Germinal center (tissue), 1 donor: Measurements from ENCODE around the gene CCDC188.
A peak's percentile ranks its signal among the peaks of the same experiment; 100 is the strongest.
"Not testable (repeated sequence)": the region's sequence is repeated elsewhere in the genome, so short reads cannot be mapped to it uniquely, and the experiment has no call there.

Experiments used
- DNase-seq: peaks from one replicate; pipeline ENCODE4 v3.0.0; 2012; ENCODE audit warnings: mixed read lengths, low spot score

Gene CCDC188

DNA sequence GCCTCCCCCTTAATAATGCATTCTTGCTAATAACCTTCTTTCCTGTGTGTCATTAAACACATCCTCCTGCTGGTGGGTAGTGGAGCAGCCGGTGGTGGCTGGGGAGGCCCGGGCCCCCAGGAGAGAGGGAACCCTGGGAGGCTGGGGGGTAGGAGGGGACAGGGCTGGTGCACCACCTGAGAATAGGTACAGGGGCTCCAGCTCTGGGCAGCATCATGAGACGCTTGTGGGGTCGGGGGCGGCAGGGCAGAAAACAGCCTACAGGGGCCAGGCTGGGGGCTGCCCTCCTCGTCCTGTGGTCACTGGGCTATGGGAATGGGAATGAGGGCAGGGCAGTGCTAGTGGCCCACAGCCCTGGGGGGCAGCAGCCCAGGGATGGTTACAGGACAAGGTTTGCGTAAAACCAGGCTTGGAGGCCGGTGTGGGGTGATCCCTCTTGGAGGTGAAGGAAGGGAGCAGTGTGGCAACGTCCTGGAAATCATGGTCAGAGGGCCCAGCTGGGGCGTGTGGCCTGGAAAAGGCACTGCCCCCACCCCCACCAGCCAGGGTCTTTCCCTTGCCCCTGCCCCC lies 18.5 kb upstream of the CCDC188 start:
- DNase-seq, result no peak

DNA sequence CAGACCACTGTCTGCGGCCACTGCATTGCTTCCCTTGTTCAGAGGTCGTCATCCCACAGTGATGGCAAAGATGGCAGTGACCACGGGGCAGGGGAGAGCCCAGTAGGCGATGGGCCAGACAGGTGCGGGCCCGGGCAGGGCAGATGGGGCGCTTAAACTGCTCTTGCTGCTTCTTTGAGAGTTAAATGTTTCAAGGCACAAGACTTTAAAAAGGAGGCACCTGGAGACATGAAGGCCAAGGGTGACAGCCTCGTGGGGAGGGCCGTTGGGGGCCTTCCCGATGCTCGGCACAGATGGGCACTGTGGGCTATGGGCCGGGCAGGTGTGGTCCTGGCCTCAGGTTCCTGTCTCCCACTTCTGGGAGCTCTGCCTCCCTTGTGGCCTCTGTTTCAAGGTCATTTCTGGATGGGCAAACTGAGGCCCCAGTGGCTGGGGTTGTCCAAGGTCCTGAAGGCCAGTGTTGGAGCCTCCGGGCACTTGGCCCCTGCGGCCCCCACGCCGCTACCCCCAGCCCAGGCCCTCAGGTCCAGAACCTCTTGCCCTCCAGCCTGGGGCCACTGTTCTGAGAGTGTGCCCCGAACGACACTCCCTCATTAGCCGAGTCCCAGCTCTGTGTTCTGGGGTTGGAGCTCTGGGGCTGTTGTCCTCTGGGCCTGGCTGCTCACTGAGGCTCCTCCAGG lies 16.9 kb upstream of the CCDC188 start:
- no peak for DNase-seq

DNA sequence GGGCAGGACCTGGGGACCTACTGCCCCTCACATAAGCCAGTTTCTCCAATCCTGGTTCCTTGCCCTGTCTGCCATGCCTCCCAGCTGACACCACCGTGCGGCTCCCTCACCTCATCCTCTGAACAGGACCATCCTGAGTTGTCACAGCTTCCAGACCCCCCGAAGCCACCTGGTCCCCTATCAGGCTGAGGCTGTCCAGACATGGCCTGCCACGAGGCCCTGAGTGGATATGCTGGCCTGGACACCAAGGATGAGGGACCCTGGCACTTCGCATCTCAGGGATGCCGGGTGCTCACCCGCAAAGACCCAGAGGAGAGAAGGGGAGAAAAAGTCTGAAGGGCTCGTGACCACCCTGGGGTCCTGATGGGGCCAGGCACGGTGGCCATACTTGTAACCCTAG lies 15.8 kb upstream of the CCDC188 start:
- DNase-seq, result no peak

DNA sequence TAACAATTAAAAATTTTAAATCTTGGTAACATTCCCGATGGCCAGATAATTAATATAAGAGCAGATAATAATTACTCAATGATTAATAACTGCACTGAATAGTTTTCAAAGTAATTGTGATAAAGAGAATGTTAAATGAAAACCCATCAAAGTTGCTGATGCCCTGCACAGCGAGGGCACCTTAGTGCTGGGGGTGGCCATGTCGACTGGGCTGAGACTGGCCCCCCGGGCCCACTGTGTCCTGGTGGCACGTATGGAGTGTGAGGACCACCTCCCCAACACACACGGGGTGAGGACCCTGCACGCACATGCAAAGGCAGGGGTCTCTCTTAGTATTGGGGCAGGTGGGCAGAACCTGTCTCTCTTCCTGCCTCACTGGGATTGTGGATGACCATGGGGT lies 15.1 kb upstream of the CCDC188 start:
- DNase-seq, result no peak

DNA sequence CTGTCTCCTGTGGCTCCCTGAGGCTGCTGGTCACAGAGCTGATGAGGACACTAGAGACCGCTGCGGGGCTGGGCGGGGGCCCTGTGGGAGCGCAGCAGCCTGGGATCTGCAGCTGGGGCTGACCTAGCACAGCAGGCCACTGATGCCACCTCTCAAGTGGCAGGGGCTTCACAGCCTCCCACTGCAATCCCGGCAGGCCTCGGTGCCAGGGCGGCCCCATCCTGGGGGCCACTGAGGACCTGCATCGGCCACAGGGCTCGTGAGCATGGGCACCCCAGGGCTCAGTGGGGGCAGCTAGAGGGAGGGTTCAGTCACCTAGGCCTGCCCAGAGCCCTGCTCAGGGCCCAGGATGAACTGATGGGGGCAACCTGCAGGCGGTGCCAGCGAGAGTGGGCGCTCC lies 14.6 kb upstream of the CCDC188 start:
- no peak for DNase-seq

DNA sequence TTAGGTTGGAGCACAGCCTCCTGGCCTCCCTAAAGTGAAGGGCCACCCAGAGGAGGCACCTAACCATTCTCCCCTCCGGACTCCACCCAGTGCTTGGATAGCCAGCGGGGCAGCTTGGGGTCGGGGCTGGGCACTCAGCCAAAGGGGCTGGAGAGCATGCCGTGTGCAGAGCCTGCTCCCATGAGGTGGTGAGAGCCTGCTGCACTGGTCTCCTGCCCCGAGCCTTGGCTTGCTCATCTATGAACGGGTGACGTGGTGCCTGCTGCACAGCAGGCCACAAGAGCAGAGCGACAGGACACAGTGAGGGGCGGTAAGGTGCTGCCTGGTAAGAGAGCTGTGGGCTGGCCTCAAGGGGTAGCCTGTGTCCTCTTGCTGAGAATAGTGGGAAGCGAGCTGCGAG lies 14.0 kb upstream of the CCDC188 start:
- DNase-seq, result no peak

DNA sequence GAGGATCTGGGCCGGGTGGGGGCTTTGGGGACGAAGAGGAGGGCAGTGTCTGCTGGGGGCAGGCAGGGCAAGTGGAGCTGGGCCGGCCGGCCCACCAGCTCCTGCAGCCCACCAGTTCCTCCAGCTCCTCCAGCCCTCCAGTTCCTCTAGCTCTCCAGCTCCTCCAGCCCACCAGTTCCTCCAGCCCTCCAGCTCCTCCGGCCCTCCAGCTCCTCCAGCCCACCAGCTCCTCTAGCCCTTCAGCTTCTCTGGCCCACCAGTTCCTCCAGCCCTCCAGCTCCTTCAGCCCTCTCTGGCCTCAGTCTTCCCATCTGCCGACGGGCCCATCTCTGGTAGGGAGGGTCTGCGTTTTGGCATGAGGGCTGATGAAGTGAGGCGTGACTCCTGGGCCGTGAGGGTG lies 9.2 kb upstream of the CCDC188 start:
- DNase-seq, result no peak

DNA sequence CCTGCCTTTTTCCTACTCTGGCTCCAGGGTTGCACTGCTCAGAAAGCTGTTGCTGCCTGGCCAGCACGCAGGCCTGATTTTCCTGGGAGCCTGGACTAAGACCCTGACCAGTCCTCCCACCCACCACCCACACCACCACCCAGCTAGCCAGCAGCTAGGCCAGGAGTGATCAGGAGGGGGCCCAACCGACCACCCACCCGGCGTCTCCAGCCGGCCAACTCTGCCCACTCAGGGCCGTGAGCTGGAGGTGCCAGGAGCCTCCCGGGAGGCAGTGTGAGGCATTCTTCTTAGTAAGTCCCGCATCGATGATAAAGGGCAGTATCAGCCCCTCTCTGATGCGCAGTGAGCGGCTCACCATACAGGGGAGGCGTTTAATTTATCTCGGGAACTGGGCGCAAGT lies 8.7 kb upstream of the CCDC188 start:
- not testable (repeated sequence) for DNase-seq

DNA sequence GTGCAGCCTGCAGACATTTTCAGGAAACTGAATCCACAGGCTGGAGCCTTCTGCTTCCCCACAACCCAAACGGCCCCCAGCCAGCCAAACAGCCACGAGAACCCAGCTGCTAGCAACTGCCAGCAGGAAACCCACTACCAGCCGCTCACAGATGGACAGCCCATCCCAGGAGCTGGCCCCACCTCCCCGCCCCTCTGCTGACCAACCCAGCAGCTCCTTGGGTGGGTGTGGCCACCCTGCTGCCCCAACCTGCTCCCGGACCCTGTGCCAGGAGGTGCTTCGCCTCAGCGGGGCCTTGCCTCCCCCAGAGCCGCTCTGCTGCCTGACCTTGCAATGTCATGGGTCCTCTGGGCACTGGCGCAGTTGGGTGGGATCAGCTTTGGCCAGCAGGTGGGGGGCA lies 8.2 kb upstream of the CCDC188 start:
- DNase-seq, result no peak

DNA sequence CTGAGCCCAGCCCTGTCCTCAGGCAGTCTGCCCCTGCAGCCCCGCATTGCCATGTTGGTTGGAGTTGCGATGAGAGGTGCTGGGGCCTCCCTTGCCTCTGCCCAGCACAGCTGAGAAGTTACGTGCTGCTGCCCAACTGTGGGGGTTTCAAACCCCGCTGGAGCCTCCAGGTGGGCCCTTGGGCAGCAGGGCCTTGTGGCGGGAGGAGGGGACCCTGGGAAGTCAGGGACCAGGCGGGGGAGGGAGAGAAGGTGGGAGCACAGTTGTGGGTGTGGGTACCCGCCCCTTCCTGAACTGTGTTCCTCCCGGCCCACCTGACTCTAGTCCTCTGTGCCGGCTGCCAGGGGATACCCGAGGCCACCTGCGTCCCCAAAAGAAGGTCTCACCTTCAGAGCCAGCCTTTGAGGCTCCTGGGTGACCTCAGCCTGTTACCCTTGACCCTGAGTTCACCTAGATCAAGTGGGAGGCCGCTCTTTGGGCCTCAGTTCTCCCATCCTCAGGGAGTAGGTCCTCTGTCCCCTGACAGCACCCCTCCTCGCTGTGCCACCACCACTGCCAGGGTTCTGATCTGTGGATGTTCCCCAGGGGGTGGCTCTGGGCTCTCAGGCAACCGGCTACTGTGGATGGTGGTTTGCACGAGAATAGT lies 7.7 kb upstream of the CCDC188 start:
- DNase-seq, result no peak

DNA sequence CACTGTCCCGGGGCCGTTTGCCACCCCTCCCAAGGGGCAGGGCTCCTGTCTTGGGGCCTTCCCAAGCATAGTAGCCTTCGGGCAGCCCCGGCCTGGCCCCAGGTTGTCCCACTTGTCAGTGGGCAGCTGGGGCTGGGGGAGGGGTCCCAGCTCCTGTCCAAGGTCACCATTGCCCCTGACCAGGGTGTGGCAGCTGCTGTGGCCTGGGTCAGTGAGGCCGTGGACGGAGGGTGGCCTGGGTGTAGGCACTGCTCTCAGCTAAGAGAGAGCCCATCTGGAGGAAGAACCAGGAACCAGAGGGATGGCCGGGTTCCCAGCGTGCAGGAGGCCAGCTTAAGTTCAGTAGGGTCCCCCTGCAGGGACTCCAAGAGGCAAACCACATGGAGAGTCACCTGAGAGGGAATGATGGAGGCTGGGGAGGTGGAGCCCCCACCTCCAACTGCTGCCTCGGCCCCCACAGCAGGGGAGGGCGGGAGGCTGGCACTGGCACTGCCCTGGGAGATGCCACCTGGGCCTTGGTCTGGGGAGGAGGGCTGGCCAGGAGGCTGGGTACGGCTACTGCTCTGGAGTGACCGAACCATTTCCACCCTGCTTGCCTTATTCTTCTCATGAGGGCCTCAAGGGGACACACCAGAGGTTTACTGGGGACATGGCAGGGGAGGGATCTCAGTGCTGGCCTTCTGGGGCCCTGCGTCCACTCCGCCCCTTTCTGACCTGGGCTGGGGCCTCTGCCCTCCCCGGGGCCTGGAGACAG lies 6.8 kb upstream of the CCDC188 start:
- DNase-seq, result no peak

DNA sequence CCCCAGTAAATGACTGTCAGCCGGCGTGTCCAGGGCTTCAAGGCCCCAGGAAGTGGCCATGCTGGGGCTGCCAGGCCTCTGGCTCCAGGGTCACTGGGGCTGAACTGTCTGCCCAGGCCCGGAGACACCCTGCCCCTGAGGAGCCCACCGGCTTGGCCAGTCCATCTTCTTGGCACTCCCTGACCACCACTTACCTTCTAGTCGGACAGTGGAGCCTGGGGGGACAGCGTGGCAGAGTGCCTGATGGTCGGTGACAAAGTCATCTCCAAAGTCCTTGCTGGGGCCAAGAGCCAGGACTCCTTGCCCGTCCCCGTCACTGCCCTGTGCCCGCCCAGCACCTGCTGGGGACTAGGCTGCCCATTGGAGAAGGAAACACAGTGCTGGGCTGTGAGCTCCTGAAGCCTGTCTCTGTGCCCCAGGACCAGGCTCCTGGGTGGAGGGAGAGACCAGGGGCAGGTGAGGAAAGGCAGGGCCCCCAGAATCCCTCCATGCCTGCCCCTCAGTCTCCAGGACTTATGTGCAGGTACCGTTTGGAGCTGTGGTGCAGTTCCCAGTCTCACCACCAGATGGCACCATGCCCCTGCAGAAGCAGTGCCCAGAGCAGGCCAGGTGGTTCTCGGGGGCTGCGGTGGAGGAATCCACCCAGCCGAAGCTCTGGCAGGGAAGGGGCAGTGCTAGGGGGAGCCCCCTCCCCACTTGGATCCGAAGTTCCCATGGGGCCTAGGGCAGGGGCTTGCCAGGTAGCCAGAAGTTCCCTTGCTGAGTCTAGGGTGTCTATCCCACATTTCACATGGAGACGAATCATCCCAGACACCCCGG lies 6.0 kb upstream of the CCDC188 start:
- peak; percentile 87 for DNase-seq

DNA sequence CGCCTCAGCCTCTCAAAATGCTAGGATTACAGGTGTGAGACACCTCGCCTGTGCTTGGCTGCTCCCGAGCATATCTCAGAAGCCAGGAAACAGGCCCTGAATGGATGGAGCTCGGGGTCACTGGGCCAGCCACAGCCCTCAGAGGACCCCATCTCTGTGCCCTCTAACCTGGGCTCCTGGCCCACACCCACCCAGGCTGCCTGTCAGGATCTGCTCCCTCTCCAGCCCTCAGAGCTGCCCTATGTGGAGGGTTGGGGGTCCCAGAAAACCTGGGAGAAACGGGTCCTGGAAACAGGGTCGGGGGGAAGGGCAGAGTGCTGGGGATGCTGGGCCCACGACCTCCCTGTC lies 5.2 kb upstream of the CCDC188 start:
- DNase-seq, result no peak

DNA sequence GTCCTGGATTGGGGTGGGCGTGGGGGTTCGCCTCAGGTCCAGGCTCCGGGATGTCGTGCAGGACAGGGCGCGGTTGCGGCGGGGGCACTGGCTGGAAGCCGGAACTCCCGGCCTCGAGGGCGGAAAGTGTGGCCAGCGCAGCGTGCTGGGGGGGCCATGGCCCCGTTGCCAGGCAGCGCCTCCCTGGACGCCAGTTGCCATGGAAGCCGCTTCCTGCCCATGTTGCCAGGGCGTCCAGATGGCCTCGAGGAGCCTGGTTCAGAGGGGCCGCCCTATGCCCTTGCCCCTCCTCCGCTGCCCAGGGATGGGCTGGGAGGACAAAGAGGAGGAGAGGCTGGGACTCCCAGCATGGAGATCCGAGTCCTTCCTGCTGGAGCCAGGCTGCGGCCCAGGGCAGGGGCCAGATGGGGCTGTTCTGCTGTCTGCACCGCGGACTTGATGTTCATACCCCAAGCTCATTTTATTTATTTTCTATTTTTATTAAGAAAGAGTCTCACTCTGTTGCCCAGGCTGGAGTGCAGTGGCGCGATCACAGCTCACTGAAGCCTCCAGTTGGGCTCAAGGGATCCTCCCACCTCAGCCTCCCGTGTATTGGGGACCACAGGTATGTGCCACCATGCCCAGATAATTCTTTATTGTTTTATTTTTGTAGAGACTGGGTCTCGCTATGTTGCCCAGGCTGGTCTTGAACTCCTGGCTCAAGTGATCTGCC lies 4.6 kb upstream of the CCDC188 start:
- no peak for DNase-seq

DNA sequence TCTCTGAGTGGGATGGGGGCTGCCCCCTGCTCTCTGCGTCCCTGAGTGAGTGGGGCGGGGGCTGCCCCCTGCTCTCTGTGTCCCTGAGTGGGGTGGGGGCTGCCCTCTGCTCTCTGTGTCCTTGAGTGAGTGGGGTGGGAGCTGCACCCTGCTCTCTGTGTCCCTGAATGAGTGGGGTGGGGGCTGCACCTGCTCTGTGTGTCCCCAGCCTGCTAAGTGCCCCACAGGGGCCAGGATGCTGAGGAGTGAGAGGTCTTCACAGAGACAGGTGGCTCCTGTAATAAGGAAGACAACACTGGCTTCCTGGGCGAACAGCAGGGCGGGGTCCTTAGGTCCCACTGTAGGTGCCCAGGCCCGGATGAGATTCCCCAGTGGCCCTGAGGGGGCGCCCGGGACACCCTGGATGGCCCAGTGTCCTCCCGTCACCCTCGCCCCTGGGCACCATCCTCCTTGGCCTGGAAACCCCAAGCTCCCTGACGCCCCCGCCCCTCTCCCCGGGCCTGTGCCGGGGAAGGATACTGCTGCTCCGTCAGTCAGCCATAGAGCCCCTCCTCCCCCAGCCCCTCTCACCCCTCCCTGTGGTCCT lies 3.8 kb upstream of the CCDC188 start:
- no peak for DNase-seq

DNA sequence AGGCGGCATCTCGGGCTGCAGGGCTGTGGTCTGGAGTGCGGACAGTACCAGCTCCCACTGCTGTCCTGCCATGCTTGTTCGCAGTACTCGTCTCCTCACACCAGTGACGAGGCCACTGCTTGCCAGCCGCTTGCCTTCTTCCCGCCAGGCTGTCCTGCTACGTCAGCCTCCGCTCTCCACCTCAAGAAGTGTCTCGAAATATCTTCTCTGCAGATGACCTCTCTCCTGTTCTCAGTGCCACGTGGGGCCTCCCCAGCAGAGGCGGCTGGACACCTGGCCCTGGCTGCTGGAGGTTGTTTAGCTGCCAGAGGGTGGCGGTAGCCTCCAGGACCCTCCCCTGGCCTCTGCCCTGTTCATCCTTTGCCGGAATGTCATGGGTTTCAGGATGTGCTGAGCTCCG lies 3.1 kb upstream of the CCDC188 start:
- DNase-seq, result no peak

DNA sequence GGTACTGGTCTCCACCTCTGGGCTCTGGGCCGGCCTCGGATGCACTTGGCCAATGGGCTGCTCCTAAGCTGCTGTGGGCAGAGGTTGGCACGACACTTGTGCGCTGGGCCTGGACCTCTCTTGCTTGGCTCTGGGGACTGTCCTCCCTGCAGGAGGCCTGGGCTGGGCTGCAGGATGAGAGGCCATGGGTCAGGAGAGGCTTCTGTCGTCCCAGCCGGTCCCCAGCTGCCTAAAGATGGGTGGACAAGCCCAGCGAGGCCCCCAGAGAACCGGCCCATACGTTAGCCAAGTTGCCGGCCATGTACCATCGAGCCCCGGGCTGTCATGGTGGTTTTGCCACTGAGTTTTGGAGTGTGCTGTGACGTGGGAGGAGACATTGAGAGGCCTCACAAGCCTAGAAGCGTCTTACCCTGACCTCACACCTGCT lies 1.6 kb upstream of the CCDC188 start:
- DNase-seq, result no peak

DNA sequence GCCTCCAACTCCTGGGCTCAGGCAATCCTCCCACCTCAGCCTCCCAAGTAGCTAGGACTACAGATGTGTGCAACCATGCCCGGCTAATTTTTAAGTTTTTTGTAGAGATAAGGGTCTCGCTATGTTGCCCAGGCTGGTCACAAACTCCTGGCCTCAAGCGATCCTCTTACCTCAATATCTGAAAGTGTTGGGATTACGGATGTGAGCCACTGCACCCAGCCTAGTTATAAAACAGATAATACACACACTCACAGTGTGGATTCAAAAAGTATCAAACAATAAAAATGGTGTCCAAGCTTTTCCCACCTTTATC lies 377 bp upstream of the CCDC188 start:
- no peak for DNase-seq

DNA sequence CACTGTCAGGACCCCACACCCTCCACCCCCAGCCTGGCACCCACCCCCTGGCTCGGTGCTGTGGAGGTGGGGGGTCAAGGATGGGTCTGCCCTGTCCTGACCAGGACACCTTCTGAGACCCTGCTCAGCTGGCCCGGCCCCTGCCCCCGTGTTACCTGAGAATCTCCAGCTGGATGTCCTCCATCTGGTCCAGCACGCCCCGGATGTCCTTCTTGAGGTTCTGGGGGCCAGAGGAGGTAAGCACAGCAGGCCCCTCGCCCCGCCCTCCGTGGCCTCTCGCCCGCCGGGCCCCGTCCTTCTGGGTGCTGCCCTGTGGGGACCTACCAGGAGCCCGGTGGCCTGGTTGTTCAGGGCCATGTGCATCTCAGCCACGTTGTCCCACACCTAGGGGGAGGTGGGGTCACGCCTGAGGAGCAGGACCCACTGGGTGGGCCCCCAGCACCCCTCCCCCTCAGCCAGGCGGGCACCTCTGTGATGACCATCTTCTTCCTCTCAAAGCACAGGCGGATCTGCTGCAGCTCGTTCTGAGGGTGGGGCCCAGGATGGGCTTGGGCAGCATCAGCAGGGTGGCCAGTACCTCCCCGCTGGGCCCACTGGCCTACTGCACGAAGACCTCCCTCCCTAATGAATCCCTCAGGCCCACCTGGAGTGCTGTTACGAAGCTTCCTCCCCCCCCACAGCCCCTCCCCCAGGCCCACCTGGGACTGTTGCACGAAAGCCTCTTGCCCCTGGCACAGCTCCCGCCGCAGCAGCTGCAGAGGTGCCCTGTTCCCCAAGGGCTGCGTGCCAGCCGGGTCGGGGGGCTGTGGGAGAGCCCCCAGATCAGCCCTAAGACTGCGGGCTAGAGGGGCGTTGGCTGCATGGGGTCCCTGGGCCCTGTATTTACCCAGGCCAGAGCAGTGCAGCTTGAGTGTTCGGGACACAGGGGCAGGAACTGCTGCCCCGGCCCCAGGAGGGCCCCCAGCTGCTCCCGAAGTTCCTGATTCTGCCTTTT lies 1.3 kb downstream of the CCDC188 start:
- no peak for DNase-seq

DNA sequence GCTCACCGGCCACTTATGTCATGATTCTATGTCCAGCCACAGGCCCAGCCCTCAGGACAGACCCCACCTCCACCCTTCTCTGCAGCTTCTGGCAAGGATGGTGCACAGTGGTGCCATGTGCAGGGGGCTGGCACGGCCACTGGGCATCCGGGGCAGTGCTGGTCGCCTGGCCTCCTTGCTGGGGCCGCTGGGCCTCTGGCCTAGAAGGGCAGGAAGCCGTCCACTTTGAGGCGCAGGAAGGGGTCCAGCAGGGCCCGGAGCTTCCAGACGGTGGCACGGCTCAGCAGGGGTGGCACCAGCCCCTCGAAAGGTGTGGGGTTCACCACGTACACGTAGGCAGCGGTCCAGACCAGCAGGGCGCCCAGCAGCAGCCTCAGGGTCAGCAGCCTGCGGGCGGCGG lies 2.4 kb downstream of the CCDC188 start:
- DNase-seq, result no peak
